Measurements from ENCODE around the gene LLGL2.

LLGL2 gene

GRCh38 chr17:75523647-75524046, 1.9 kb upstream of the LLGL2 start:
- DNase-seq = no peak

- DNase-seq = no peak
Measured at GRCh38 chr17:75524269-75524969, 1.1 kb upstream of the LLGL2 start.

- DNase-seq = no peak
Measured at GRCh38 chr17:75525806-75526554, 483 bp downstream of the LLGL2 start.

GRCh38 chr17:75526555-75527270, 1.2 kb downstream of the LLGL2 start:
- DNase-seq = no peak

- no peak for DNase-seq
Measured at GRCh38 chr17:75530837-75531720, 5.6 kb downstream of the LLGL2 start.

GRCh38 chr17:75531721-75532072, 6.2 kb downstream of the LLGL2 start:
- DNase-seq = no peak

GRCh38 chr17:75535119-75535537, 9.6 kb downstream of the LLGL2 start:
- DNase-seq = peak in 3 of 5 donors; percentile 24 to 89 (median 35)

GRCh38 chr17:75535871-75536270, 10.4 kb downstream of the LLGL2 start:
- DNase-seq = no peak

GRCh38 chr17:75536366-75536765, 10.9 kb downstream of the LLGL2 start:
- no peak for DNase-seq

- DNase-seq = no peak
Measured at GRCh38 chr17:75539967-75540729, 14.7 kb downstream of the LLGL2 start.

- DNase-seq = no peak
Measured at GRCh38 chr17:75540923-75541503, 15.5 kb downstream of the LLGL2 start.

GRCh38 chr17:75542229-75542628, 16.7 kb downstream of the LLGL2 start:
- DNase-seq = no peak

GRCh38 chr17:75542728-75543336, 17.3 kb downstream of the LLGL2 start:
- DNase-seq = no peak

GRCh38 chr17:75544250-75544649, 18.8 kb downstream of the LLGL2 start:
- no peak for DNase-seq

GRCh38 chr17:75546181-75546580, 20.7 kb downstream of the LLGL2 start:
- DNase-seq = no peak

GRCh38 chr17:75547091-75547490, 21.6 kb downstream of the LLGL2 start:
- DNase-seq = no peak

- DNase-seq = no peak
Measured at GRCh38 chr17:75548813-75549212, 23.3 kb downstream of the LLGL2 start.

- DNase-seq = no peak
Measured at GRCh38 chr17:75549246-75550138, 24.0 kb downstream of the LLGL2 start.

GRCh38 chr17:75550139-75550465, 24.6 kb downstream of the LLGL2 start:
- no peak for DNase-seq

- DNase-seq = no peak
Measured at GRCh38 chr17:75551266-75551665, 25.8 kb downstream of the LLGL2 start.
